Stimulated activated CD4-positive, alpha-beta T cell treated with anti-CD3 and anti-CD28 coated beads, Interleukin-2, amount 100 ng/mL, for 4 hours (primary cell): Measurements from ENCODE around the gene FOXA3.

ENCODE experiments used
- DNase-seq: peaks from one replicate; pipeline ENCODE4 v3.0.0-alpha.2; 2020; ENCODE audit warnings: low read depth

FOXA3 gene

GRCh38 chr19:45874620-45874966, 10.5 kb downstream of the FOXA3 start:
- no peak for DNase-seq

GRCh38 chr19:45876161-45876410, 12.0 kb downstream of the FOXA3 start:
- no peak for DNase-seq

GRCh38 chr19:45876411-45877197, 12.5 kb downstream of the FOXA3 start:
- no peak for DNase-seq

GRCh38 chr19:45878043-45878794, 14.1 kb downstream of the FOXA3 start:
- DNase-seq, result no peak

- DNase-seq, result no peak
These were observed 14.9 kb downstream of the FOXA3 start for GRCh38 chr19:45879055-45879454.

GRCh38 chr19:45879971-45880370, 15.8 kb downstream of the FOXA3 start:
- DNase-seq, result no peak

- no peak for DNase-seq
These were observed 17.2 kb downstream of the FOXA3 start for GRCh38 chr19:45881082-45881908.

GRCh38 chr19:45881909-45882528, 17.9 kb downstream of the FOXA3 start:
- DNase-seq, result no peak

- peak; percentile 68 for DNase-seq
These were observed 18.8 kb downstream of the FOXA3 start for GRCh38 chr19:45882652-45883585.

- no peak for DNase-seq
These were observed 19.4 kb downstream of the FOXA3 start for GRCh38 chr19:45883586-45883880.

GRCh38 chr19:45883881-45884681, 20.0 kb downstream of the FOXA3 start:
- no peak for DNase-seq

- DNase-seq, result no peak
These were observed 20.8 kb downstream of the FOXA3 start for GRCh38 chr19:45884682-45885555.

GRCh38 chr19:45885556-45886426, 21.7 kb downstream of the FOXA3 start, which contains the start of gene IRF2BP1:
IRF2BP1 (minus strand) TSS chr19:45886141; CDS start chr19:45885774, 367 bp downstream.
- peak; percentile 81 for DNase-seq

GRCh38 chr19:45886427-45887199, 22.5 kb downstream of the FOXA3 start:
- DNase-seq, result peak; percentile 82

GRCh38 chr19:45887200-45887710, 23.1 kb downstream of the FOXA3 start:
- DNase-seq, result no peak

- no peak for DNase-seq
These were observed 25.2 kb downstream of the FOXA3 start for GRCh38 chr19:45889210-45889885.

GRCh38 chr19:45890877-45891276, 26.8 kb downstream of the FOXA3 start:
- DNase-seq, result no peak
